HG03097 (cell line): ENCODE results near the gene LBH.

Experiments used
- ATAC-seq: cut with Tn5 transposase; IDR thresholded peaks from one replicate; pipeline ENCODE4 v1.9.1; 2021; ENCODE audit not compliant: unreplicated experiment, low FRiP score

Gene LBH

GRCh38 chr2:30272286-30272685, 41.0 kb downstream of the LBH start:
- ATAC-seq, result no peak

GRCh38 chr2:30272761-30273573, 41.6 kb downstream of the LBH start:
- no peak for ATAC-seq

GRCh38 chr2:30273574-30273929, 42.2 kb downstream of the LBH start:
- ATAC-seq, result no peak

- ATAC-seq, result no peak
Measured at GRCh38 chr2:30275256-30275655, 43.9 kb downstream of the LBH start.

- ATAC-seq, result no peak
Measured at GRCh38 chr2:30276455-30276911, 45.1 kb downstream of the LBH start.

- ATAC-seq, result no peak
Measured at GRCh38 chr2:30277582-30277981, 46.2 kb downstream of the LBH start.

- ATAC-seq, result no peak
Measured at GRCh38 chr2:30278419-30278818, 47.1 kb downstream of the LBH start.

GRCh38 chr2:30280596-30281434, 49.5 kb downstream of the LBH start:
- ATAC-seq, result no peak

- peak; percentile 60 for ATAC-seq
Measured at GRCh38 chr2:30282081-30282480, 50.7 kb downstream of the LBH start.

- no peak for ATAC-seq
Measured at GRCh38 chr2:30282721-30283120, 51.4 kb downstream of the LBH start.

- ATAC-seq, result no peak
Measured at GRCh38 chr2:30283931-30284565, 52.7 kb downstream of the LBH start.

GRCh38 chr2:30285758-30286157, 54.4 kb downstream of the LBH start:
- ATAC-seq, result no peak

GRCh38 chr2:30287190-30287840, 56.0 kb downstream of the LBH start:
- no peak for ATAC-seq

GRCh38 chr2:30287857-30288513, 56.7 kb downstream of the LBH start:
- peak; percentile 37 for ATAC-seq

GRCh38 chr2:30288561-30288960, 57.2 kb downstream of the LBH start:
- ATAC-seq, result no peak

GRCh38 chr2:30293303-30293921, 62.1 kb downstream of the LBH start:
- no peak for ATAC-seq

- ATAC-seq, result no peak
Measured at GRCh38 chr2:30294133-30294532, 62.8 kb downstream of the LBH start.

- ATAC-seq, result no peak
Measured at GRCh38 chr2:30296496-30296895, 65.2 kb downstream of the LBH start.

- ATAC-seq, result no peak
Measured at GRCh38 chr2:30298302-30298701, 67.0 kb downstream of the LBH start.

GRCh38 chr2:30300122-30300455, 68.8 kb downstream of the LBH start:
- ATAC-seq, result no peak
